ENCODE data around the gene SLC38A6.

Gene SLC38A6

DNA sequence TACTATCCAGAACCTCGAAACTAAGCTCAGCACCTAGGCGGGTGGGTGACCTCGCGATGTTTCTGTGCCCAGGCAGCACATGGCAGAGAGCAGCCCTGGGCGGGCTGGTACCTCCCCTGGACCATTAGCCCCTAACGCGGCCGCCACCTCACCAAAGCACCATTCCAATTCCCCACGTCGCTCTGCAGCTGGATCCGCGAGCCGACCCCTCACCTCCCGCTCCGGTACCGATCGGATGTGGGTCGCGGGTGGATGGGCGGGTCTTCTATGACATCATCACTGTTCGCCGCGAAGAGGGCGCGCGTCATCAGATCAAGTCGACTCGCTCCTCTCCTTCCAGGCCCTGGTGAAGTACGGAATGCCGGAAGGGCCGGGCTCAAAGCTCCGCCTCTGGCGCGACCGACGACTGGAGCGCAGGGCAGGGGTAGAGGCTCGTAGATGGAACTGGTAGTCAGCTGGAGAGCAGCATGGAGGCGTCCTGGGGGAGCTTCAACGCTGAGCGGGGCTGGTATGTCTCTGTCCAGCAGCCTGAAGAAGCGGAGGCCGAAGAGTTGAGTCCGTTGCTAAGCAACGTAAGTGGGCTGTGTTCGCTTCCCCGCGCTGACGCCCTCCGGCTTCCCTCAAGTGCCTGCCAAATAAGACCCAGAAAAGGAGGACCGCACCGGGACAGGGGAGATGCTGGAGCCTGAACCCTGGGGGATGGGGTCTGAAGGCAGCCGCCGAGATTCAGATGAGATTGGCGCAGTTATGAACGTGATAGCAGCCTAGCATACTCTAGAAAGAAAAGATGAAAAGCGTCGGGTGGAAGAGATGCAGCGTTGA lies at the start of gene SLC38A6, which contains the start of gene TRMT5:
Gene SLC38A6 (plus strand): TSS at position 435 of the 822 bp plus-strand sequence. CDS start 33 bp downstream, at position 468.
Gene TRMT5 (minus strand): TSS at position 269 of the 822 bp plus-strand sequence. CDS start 106 bp downstream, at position 163.
- peak; percentile 89 for DNase-seq (ENCODE audit: low spot score)

DNA sequence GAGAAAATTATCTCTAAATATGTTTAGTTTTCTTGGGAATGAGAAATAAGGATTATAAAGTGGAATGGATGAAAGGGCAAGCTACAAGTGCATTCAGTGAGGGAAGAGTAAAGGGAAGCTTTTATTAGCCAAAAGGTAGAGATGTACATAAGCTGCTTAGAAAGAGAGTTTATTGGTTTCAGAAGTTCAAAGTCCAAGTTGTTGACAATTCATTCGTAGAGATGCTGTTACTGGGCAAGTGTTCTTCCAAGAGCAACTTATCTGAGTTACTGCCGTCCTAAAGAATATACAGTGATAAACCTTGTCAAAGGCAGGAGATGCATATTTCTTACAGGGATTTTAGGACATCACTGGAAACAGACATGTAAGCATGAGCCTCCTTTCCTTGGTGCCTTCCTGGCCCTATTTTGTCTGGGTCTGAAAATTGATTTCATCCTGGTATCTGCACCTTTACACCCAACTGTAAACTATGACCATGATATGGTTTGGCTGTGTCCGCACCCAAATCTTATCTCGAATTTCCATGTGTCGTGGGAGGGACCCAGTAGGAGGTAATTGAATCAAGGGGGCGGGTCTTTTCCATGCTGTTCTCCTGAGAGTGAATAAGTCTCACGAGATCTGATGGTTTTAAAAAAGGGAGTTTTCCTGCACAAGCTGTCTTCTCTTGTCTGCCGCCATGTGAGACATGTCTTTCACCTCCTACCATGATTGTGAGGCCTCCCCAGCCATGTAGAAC lies 47.0 kb upstream of the SLC38A6 start:
- DNase-seq (ENCODE audit: low spot score) = no peak

DNA sequence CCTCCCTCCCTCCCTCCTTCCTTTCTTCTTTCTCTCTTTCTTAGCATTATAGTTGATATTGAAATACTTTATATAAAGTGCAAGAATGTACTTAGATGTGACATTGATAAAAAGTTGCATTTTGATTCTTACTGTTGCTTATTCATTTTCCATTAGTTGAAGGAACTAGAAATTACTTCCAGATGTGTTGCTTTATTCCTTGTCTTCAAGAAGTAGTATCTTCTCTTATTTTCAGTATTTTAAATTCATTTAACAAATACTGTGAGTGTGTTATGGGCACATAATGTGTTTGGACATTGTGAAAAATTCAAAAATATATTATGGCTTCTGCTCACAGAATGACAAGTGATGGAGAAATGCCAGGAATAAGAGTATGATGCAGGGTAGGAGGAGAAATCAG lies 45.7 kb upstream of the SLC38A6 start:
- DNase-seq (ENCODE audit: low spot score) = no peak

DNA sequence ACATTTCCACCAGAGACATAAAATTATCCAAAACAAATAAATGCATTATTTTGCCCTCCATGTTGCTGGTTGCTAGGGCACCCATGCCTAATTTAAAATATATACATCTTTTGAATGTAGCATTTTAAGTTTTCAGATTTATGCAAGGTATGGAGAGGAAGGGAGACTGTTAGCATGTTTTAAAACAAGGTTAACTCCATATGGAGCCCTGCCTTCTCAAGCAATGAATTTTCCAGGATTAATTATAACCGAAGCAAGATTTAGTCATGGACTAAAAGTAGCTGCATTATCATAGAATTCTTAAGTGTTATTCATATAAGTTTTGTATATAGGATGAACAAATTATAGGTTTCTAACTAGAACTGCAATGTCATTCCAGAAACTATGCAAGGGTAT lies 37.4 kb upstream of the SLC38A6 start:
- DNase-seq (ENCODE audit: low spot score) = no peak

DNA sequence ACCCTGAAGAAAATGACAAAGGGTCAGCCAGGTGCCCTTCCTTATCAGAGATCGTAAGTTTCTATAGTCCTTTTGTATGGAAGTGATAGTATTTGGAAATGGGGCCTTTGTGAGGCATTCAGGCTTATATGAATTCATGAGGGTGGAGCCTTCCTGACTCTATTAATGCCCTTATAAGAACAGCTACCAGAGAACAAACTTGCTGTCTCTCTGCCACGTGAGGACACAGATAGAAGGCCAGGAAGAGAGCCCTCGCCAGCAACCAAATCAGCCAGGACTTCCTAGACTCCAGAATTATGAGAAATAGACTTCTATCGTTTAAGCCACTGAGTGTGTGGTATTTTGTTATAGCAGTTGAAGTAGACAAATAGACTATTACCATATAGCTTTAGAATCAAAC lies 36.8 kb upstream of the SLC38A6 start:
- no peak for DNase-seq (ENCODE audit: low spot score)

DNA sequence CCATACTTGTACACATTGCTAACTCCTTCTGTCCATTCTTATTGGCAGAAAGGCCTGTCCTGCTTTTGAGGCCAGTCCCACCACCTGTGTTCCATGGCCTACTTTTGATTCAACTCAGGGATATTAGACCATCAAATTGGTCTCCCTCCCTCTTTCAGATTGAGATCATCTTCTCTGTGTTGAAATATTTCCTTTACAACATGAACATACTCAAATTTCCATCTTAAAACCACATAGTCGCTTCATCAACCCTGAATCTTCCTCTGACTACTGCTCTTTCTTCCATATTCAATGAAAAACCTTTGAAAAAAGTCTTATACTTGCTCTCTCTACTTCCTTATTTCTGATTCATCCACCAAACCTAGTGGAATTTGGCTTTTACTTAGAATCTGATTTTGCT lies 35.1 kb upstream of the SLC38A6 start:
- no peak for DNase-seq (ENCODE audit: low spot score)

DNA sequence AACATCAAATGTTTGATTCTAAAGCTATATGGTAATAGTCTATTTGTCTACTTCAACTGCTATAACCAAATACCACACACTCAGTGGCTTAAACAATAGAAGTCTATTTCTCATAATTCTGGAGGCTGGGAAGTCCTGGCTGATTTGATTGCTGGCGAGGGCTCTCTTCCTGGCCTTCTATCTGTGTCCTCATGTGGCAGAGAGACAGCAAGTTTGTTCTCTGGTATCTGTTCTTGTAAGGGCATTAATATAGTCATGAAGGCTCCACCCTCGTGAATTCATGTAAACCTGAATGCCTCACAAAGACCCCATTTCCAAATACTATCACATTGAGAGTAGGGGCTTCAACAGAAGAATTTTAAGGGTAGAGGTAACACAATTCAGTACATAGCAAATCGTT lies 34.3 kb upstream of the SLC38A6 start:
- no peak for DNase-seq (ENCODE audit: low spot score)

DNA sequence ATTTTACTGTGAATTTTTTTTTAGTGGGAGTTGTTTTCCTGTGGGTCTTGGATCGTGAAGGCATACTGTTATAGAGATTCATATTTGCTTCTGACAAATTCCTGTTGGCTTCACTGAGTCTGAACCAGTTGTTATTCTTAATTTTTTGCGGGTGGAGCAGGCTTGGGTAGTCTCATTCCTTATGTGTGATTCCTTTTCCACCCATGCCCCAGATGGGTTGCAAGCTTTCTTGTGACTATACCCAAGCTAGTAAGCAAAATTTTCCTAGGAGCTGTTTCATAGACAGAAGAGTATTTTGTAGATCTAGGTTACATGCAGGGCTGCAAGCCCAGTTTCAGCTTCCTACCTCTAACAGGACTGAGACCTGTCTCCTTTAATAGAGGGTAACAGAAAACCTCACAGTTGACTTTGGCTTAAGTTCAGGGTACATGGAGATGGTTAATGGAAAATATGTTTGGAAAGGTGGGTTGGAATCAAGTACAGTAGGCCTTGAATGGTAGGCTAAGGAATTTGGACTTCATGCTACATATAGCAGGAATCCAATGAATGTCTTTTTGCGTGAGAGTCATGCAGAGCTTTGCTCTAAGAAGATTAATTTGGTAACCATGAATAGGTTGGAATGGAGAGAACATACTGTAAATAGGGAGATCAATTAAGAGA lies 29.1 kb upstream of the SLC38A6 start:
- DNase-seq (ENCODE audit: low spot score) = no peak

DNA sequence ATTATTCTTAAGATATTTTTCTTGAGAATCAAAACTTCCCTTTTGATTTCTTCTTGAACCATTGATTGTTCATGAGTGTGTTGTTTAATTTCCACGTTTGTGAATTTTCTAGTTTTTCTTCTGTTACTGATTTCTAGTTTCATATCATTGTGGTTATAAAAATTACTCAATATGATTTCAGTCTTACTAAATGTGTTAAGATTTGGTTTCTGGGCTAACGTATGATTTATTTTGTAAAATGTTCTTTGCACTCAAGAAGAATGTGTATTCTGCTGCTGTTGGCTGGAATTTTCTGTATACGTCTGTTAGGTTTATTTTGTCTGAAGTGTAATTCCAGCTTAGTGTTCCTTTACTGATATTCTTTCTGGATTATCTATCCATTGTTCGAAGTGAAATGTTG lies 24.8 kb upstream of the SLC38A6 start:
- no peak for DNase-seq (ENCODE audit: low spot score)

DNA sequence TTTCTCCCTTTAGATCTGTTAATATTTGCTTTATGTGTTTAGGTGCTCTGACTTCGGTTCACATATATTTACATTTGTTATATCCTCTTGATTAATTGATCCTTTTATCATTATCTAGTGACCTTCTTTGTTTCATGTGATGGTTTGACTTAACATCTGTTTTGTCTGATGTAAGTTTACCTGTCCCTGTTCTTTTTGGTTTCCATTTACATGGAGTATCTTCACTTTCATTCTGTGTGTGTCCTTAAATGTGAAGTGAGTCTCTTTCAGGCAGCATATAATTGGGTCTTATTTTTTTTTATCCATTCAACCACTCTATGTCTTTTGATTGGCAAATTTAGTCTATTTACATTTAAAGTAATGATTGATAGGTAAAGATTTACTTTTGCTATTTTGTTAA lies 24.4 kb upstream of the SLC38A6 start:
- DNase-seq (ENCODE audit: low spot score) = no peak

DNA sequence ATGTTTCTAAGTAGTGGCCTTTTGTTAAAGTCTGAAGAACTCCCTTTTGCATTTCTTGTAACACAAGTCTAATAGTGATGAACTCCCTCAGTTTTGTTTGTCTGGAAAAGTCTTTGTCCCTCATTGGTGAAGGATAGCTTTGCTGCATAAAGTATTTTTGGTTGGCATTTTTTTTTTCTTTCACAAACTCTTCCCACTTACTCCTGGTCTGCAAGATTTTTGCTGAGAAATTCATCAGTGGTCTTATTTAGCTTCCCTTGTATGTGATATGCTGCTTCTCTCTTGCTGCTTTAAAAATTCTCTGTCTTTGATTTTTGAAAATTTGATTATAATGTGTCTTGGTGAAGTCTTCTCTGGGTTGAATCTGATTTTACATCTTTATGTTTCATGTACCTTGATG lies 22.9 kb upstream of the SLC38A6 start:
- DNase-seq (ENCODE audit: low spot score) = no peak

DNA sequence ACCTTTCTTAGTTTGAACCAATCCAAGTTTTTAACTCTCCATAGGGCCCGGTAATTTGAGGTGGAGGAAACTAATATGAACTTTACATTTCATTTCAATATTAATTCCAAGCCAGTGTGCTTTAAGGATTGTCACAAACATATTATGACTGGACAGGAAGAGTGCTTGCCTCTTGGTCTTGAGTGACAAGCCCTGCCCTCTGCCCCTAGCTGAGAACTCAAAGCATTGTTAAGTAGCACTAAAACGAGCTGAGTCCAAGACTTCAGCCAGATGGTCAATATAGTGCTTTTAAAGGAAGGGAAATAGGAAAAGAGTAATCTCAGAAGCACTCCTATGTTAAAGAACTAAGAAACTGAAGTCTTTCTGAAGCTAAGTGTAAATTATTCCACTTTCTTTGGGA lies 17.3 kb upstream of the SLC38A6 start:
- no peak for DNase-seq (ENCODE audit: low spot score)

DNA sequence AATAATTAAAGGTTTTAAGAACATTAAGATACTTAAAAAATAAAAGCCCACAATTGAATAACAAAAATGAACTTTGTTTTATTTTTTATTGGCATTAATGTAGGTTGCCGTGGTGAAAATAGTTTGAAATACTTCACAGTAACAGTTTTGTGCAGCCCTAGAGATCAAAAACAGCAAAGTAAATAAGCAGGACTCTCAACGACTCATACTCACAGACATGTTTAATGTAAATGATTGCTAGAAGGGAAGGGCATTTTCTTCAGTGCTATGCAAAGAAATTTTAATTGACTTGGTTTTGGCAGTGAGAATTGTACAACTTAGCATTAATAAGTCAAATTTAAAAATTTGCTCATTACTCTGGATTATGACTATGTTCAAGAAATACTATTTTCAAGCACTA lies 16.1 kb upstream of the SLC38A6 start:
- DNase-seq (ENCODE audit: low spot score) = no peak

DNA sequence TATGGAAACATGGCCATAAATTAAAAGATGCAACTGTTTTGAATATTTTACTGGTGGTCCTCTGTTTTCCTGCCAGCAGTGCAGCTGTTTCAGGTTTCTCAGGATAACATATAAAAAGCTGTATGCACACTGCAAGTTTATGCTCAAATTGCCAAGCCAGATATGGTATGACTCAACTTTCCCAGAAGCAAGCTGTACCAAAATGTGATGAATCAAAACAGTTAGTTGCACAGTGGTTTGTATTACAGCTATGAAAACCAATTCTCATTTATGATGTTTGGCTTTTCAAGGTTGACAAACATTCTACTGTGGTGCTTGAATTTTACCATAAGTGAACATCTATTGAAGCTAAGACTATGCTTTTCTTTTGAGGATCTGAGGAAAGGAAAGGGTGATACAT lies 15.6 kb upstream of the SLC38A6 start:
- DNase-seq (ENCODE audit: low spot score) = no peak

DNA sequence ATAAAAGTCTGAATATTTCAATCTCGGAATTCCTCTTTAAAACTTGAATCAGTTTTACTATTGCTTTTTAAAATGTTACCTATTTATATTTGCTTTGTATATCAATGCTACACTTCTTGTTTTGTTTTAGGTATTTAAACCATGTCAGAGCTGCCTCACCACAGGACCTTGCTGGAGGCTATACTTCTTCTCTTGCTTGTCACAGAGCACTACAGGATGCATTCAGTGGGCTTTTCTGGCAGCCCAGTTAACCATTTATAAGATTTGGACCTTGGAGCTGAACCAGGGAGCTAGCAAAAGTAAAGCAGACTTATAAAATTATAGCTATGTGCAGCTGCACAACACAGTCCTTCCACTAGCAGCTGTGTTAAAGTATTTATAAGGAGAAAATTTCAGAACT lies 12.9 kb upstream of the SLC38A6 start:
- no peak for DNase-seq (ENCODE audit: low spot score)

DNA sequence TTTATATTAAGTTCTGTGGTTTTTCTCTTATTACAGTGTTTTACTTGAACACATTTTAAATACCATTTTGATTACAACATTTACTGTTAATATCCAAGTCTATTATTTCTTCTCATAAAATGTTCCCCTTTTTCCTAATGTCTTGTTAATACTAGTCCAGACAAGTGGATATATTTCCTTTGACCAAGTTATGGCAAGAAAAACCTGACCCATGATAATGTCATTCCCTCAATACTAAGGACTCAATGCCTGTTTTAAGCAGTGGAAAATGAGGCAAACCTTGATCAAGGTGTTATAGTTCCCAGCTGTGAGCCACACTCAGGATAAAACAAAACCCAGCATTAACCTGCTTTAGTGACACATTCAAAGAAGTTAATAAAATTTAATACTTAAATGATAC lies 12.4 kb upstream of the SLC38A6 start:
- no peak for DNase-seq (ENCODE audit: low spot score)

DNA sequence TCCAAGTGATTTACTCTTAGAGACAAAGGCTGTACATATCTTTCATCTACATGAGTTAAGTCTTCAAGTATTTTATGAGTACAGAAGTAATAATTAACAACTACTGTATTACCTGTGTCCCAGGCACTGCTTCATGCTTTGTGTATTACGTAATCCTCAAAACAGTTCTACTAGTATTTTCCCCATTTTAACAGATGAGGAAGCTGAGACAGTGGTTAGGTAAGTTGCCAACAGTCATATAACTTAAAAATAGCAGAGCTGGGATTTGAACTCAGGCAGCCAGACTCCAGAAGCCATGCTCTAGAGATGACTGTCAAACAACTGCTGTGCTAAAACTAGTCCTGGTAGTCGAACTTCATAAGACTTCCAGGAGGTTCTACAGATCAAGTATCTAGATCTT lies 10.9 kb upstream of the SLC38A6 start:
- DNase-seq (ENCODE audit: low spot score) = no peak

DNA sequence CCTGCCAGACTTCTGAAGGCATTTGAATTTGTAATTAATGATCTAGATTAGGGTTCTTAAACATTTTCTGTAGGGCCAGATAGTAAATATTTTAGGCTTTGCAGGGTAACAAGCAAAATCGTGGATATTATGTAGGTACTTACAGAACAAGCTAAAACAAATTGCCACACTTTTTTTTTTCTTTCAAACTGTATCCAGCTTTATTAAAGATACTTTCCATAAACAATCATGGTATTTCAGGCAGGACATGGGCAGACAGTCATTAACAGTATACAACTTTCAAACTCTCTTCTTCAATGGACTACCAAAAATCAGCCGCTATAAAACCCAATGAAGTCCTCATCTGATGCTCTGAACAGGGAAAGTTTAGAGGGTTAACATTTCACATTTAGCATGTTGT lies 9.8 kb upstream of the SLC38A6 start:
- DNase-seq (ENCODE audit: low spot score) = no peak

DNA sequence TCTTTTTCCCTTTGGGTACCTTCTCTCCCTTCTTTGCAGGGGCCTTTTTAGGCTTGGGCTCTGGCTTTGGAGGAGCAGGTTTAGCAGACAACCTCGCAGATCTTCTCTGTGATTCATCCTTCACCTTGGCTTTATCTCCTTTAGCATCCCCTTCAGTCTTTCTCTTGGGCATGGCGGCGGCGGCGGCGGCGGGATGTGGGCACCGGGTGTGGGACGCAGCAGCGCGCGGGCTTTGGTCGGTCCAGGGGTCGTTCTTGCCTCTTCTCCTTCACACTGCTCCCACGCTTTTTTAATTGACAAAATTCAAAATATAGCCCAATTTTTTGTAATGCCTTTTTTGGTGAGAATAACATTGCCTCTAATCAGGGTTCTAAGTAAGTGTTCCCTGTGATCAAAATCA lies 8.8 kb upstream of the SLC38A6 start:
- no peak for DNase-seq (ENCODE audit: low spot score)

DNA sequence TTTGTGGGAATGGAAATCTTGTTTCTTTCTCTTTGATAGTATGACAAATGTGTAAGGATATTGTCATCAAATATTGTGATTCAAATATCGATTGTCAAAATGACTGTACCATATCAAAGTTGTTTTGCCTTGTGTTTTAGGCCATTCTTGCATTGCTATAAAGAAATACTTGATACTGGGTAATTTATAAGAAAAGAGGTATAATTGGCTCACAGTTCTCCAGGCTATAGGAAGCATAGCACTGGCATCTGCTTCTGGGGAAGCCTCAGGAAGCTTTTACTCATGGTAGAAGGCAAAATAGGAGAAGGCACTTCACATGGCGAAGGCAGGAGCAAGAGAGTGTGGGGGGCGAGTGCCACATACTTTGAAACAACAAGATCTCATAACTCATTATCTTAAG lies 8.0 kb upstream of the SLC38A6 start:
- DNase-seq (ENCODE audit: low spot score) = no peak

DNA sequence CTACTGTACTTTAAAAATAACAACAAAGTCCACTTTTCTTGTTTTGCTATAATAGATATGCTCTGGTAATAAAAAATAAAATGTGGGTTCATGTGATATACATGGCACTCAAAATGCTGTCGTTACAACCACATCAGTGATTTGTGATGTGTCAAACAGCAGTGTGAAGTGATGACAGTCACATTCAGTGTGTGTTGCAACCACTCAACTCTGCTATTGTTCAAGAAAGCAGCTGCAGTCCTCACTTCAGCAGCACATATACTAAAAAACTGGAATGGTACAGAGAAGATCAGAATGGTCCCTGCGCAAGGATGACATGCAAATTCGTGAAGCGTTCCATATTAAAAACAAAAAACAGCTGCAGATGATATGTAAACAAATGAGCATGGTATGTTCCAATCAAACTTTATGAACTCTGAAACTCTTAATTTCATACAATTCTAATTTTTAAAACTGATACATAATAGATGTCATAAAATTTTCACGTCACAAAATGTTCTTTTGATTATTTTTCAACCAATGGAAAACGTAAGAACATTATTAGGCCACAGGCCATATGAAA lies 6.9 kb upstream of the SLC38A6 start:
- DNase-seq (ENCODE audit: low spot score) = no peak

DNA sequence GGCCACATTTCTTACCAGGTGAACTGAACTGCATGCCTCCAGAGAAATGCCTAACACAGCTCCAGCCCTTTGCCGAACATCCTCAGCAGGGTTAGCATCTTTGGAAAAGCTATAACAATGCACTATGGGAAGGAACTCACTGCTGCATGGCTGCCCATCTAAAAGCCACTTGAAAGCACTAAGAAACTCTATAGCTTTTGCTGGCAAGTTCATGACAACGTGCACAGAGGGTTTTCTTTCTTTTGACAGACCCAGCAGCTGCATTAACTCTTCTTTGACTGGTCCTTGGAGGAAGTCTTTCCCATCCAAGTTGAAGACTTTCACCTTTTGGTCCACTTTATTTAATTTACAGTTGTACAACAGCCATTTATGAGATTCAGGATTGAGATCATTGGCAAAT lies 5.5 kb upstream of the SLC38A6 start:
- DNase-seq (ENCODE audit: low spot score) = no peak

DNA sequence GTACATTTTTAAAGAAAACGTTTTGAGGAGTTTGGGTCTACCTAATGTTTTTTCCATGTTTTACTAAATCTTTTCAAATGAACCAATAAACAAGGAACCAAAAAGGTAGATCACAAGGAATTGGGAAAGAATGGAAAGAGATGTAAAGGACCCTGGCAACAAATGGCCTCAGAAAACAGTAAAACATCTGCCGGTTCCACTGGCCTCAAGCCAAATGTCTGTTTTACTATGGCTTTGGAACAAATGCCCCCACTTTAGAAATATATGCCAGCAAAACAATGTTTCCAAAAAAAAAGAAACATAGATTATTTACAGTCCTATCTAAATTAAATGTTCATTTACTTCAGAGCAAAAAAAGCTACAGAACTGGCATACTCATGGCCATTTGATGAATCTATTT lies 3.2 kb upstream of the SLC38A6 start:
- no peak for DNase-seq (ENCODE audit: low spot score)
